ENCODE results near the gene INAFM2.
A peak's percentile ranks its signal among the peaks of the same experiment; 100 is the strongest.

INAFM2 gene

GRCh38 chr15:40329804-40330203 lies 6.3 kb downstream of the INAFM2 start:
- no peak for DNase-seq (ENCODE audit: low read depth)

- peak; percentile 46 for DNase-seq (ENCODE audit: low read depth)
Observed at GRCh38 chr15:40330368-40330836, 6.9 kb downstream of the INAFM2 start.

DNA sequence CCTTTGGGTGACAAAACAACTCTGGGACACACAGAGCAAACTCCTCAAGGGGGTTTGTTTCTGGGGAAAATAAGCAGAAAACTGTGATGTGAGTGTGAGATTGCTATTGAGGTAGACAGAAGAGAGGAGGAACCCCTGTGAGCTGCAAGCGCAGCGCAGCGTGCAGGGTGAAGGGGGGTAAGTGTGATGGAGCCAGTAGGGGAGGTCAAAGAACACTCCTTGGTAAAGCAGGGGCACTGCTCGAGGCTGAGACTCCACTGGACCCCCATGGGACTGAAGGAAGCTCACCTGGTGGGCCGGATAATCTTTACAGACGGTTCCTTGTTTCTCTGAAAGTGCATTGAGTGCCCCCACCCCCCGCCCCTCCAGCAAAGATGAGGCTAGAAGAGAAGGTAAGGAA lies 7.5 kb downstream of the INAFM2 start:
- no peak for DNase-seq (ENCODE audit: low read depth)

GRCh38 chr15:40331637-40332036 lies 8.1 kb downstream of the INAFM2 start:
- DNase-seq (ENCODE audit: low read depth): no peak

DNA sequence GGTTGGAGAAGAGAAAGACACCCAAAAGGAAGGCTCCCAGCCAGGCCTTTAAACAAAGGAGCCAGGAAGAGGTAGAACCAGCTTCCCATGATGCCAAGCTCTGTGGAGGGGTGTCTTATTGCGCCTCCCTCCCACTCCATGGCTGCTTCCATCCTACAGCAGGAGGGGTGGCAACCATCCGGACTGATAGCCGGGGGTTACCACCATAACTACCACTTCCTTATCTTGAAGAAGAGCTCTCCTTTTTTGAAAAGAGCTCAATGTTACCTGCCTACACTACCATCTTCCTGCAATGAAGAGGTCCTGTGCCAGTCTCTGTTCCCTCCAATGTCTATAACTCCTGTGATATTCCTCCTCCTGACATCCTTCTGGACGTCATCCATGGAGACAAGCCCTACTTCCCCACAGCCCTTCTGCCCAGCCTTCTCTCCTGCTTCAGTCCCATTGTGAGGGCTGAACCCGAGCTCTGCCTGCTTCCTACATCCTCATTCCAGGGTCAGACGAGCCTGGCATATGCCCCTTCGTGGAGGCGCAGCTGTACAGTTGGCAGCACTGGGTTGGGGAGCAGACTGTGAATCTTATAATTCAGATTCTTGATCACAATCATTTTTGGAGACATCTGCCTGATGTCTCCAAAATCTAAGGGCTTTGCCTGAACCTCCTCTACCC lies 8.8 kb downstream of the INAFM2 start:
- no peak for DNase-seq (ENCODE audit: low read depth)

DNA sequence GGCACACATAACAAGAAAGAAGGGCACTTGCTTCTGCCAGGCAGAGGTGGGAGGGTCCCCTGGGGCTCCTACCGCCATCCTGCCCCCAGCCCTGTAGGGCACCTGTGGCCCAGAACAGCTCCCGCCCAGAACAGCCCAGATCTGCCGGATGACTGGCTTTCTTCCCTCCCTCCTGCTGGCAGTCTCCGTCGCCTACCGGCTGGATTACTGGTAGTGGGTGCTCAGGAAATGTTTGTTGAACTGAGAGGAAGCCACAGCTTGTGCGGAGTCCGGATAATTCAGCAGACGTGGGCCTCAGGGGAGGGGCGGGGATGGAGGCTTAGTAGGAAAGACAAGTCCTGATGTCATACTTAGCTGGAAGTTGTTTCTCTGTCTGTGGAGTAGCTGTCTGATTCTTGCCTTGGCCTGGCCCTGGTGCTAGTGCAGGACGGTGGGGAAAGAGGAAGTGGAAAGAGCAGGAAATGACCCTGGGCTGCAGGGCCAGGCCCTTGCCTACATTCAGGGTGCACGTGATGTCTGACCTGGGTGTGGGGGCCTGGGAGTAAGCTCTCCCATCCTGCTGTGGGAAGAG lies 10.5 kb downstream of the INAFM2 start:
- DNase-seq (ENCODE audit: low read depth): no peak

GRCh38 chr15:40334541-40334940 lies 11.0 kb downstream of the INAFM2 start:
- DNase-seq (ENCODE audit: low read depth): no peak

- no peak for DNase-seq (ENCODE audit: low read depth)
Observed at GRCh38 chr15:40334941-40335795, 11.7 kb downstream of the INAFM2 start.

GRCh38 chr15:40335938-40336743 lies 12.6 kb downstream of the INAFM2 start:
- no peak for DNase-seq (ENCODE audit: low read depth)

GRCh38 chr15:40336744-40337122 lies 13.2 kb downstream of the INAFM2 start:
- no peak for DNase-seq (ENCODE audit: low read depth)

- no peak for DNase-seq (ENCODE audit: low read depth)
Observed at GRCh38 chr15:40337597-40337996, 14.1 kb downstream of the INAFM2 start.

DNA sequence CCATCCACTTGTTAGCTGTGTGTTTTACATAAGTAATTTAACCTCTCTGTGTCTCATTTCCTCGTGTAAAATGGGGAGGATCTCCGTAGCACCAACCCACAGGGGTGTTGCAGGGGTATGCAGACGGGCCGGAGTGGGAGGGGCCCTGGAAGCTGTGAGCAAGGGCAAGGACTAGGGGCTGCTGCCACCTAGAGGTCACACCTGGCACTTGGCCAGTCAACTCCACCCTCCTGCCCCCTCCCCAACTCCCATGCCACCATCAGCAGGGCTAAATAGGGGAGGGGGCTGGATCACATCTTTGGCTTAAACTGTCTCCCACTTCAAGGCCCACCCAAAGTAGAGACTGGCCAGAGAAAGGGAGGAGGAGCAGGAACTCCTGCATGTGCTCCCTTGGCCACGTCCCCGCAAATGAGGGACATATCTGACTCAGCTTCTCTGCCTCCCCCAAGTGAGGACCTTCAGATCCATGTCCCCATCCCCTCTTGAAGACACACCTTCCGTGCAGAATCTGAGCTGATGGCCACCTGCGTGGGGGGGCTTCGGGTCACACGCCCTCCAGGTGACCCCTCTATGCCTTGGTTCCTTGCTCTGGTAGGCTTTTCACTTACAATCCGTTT lies 14.7 kb downstream of the INAFM2 start:
- peak; percentile 43 for DNase-seq (ENCODE audit: low read depth)

DNA sequence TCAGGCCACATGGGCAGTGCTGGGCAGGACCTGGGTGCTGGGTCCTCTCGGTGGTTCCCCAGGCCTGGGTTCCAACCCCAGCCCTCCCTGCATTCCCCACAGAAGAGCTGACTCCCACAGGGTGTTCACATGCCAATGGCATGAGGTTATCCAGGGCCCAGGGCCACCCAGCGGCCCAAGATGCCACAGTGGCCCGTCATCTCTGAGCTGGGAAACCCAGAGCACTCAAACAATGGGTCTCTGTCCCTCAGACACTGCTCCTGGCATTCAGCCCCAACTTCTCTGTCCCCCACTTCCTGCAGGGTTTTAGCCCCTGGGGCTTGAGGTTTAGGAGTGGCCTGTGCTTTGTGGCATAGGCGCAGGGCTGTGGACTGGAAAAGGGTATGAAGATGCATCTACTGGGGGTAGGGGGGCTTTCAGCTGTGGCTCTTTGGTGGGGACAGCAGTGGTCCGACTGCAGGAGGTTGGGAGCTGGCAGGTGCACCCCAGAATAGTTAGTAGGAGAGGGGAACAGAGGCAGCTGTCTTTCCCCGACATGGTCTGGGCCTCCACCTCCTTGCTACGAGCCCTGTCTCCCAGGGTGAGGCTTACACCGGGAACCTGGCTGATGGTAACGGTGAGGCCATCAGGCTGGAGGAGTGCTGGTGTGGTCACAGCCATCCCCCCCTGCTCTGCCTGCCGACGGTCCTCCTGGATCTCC lies 15.6 kb downstream of the INAFM2 start:
- DNase-seq (ENCODE audit: low read depth): peak; percentile 77

- DNase-seq (ENCODE audit: low read depth): no peak
Observed at GRCh38 chr15:40339621-40339945, 16.1 kb downstream of the INAFM2 start.

- peak; percentile 90 for DNase-seq (ENCODE audit: low read depth)
Observed at GRCh38 chr15:40340038-40340739, 16.7 kb downstream of the INAFM2 start.

GRCh38 chr15:40340740-40341400 lies 17.4 kb downstream of the INAFM2 start, which contains the start of gene CCDC9B:
Gene CCDC9B (minus strand): TSS chr15:40340939. CDS start chr15:40340819, 120 bp downstream.
- peak; percentile 92 for DNase-seq (ENCODE audit: low read depth)

GRCh38 chr15:40342416-40343320 lies 19.2 kb downstream of the INAFM2 start:
- DNase-seq (ENCODE audit: low read depth): no peak

- DNase-seq (ENCODE audit: low read depth): peak; percentile 80
Observed at GRCh38 chr15:40343512-40343911, 20.0 kb downstream of the INAFM2 start.

- no peak for DNase-seq (ENCODE audit: low read depth)
Observed at GRCh38 chr15:40344217-40344616, 20.7 kb downstream of the INAFM2 start.
